HFF-Myc (cell line): ENCODE results near the gene BHMT.

Experiments used
- DNase-seq: peaks from one replicate; pipeline ENCODE4 v3.0.0-alpha.2; 2011; ENCODE audit warnings: low read depth; ENCODE audit errors: extremely low read depth
- H3K4me3 ChIP-seq: replicated peaks from 2 replicates; pipeline ENCODE4 v1.5.1; 2011; ENCODE audit warnings: low read depth, mild to moderate bottlenecking, control low read depth, low read length
- CTCF ChIP-seq: IDR thresholded peaks from 2 replicates; pipeline ENCODE4 v1.5.1; 2012; ENCODE audit warnings: mild to moderate bottlenecking, low read depth, low read length, control low read depth; ENCODE audit errors: missing control alignments

BHMT gene

GRCh38 chr5:79133121-79133656 is 21.6 kb downstream of the BHMT start:
- DNase-seq, result peak; percentile 31
- H3K4me3 ChIP-seq, result peak overlapping the region; percentile 19

GRCh38 chr5:79133657-79134451 is 22.2 kb downstream of the BHMT start:
- TF ChIP-seq CTCF, result peak; percentile 89
- peak; percentile 70 for DNase-seq
- H3K4me3 ChIP-seq, result peak overlapping the region; percentile 19

More at GRCh38 chr5:79133121-79133656, 21.6 kb downstream of the BHMT start:
- TF ChIP-seq CTCF, result no peak

GRCh38 chr5:79135790-79136553 is 24.4 kb downstream of the BHMT start:
- DNase-seq, result no peak
- no peak for TF ChIP-seq CTCF
- H3K4me3 ChIP-seq, result no peak overlapping the region

- no peak for TF ChIP-seq CTCF
- H3K4me3 ChIP-seq, result no peak overlapping the region
- DNase-seq, result no peak
Observed at GRCh38 chr5:79136618-79137017, 25.0 kb downstream of the BHMT start.

- H3K4me3 ChIP-seq, result no peak overlapping the region
- no peak for DNase-seq
- TF ChIP-seq CTCF, result no peak
Observed at GRCh38 chr5:79140553-79140952, 28.9 kb downstream of the BHMT start.

GRCh38 chr5:79143684-79144379 is 32.2 kb downstream of the BHMT start:
- no peak for TF ChIP-seq CTCF
- no peak overlapping the region for H3K4me3 ChIP-seq
- peak; percentile 25 for DNase-seq
